ENCODE data around the gene PHACTR1.
"Not testable (repeated sequence)": the region's sequence is repeated elsewhere in the genome, so short reads cannot be mapped to it uniquely, and the experiment has no call there.

Gene PHACTR1

DNA sequence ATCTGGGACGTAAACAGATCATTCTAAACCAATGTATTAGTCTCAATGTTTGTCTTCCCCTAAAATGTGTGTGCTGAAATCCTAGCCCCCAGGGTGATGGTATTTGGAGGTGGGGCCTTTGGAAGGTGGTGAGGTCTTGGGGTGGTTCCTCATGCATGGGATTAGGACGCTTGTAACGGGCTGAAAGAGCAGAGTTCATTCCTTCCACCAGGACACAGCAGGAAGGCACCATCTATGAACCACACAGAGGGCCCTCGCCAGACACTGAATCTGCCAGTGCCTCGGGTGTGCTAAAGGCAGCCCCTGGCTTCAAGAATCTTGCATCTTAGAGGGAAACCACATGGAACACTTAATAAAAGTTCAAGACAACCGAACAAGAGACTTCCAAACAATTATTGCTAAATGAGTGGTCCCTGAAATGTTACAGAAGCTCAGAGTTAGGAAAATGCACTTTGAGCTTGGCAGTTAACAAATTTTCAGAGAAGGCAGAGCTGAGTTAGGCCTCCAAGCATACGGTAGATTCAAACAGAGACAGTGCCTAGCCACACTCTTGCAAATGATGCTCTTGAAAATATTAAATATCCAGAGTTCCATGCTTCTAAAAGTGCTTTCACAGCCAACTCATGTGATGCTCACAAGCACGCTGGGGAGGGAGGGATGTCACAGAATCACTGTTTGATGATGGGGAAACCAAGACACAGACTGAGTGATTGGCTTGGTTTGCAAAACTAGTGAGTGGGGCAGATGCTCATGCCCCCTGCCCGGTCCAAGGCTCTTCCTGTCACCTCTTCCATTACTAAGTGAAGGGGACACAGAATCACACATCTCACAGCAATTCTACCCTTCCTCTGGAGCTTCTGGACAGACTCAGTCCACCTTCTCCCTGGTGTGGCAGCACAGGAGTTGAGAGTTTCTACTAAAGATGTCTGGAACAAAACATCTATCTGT is 584.4 kb downstream of the PHACTR1 start:
- DNase-seq, result no peak

DNA sequence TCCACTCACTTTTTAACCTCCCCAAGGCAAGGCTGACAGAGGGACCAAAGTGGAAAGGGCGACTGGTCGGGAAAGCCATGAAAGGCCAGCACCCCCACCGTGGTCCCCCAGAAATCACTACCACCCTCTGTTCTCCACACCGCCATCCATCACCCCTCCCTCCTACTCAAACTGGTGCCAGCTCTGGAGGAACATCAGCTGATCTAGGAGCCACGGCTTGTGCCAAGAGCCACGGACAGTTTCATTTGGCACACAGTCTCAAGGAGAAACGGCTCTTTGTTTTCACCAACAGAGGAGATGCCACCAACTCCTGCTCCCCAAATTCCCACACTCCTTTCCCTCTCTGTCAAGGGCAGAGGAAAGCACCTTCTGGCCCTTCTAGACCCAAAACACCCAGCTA is 585.7 kb downstream of the PHACTR1 start:
- no peak for DNase-seq

DNA sequence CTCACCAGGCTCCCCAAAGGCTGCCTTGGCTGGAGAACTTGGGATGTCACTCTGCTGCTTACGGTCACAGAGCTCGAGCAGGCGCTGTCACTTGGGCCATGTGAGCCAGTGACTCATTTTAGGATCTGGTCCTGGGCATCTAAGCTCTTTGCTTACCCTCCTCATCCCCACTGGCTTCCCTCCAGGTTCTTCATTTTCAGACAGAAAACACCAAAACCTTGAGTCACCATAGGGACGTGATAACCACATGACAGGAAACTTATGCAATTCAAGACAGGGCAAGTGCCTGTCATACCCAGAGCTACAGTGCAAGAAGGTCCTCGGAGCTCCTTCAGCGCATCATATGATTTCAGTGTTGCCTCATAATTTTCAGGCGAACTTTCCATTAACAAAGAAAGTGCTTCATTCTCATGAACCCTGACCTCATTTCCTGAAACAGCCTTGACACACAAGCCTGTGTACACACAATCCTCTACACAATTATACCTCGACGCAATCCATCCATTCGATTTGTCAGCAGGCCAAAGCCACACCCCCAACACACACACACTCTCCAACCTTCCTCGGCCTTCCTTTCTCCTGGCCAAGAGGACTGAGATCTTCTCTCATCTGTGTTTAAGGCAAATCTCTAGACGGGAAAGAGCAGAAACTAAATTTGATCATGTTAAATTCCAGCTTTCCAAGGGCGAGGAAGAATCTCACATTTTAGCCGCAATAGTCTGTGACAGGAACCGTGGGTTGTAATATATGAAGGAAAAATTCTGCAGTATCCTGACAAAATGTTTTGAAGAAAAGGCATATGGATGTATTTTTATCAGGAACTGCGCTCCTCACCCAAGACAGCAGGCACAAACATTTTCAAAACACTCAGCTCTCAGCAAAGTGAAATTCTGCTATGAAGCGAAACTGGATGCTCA is 586.4 kb downstream of the PHACTR1 start:
- peak; percentile 100 for DNase-seq

DNA sequence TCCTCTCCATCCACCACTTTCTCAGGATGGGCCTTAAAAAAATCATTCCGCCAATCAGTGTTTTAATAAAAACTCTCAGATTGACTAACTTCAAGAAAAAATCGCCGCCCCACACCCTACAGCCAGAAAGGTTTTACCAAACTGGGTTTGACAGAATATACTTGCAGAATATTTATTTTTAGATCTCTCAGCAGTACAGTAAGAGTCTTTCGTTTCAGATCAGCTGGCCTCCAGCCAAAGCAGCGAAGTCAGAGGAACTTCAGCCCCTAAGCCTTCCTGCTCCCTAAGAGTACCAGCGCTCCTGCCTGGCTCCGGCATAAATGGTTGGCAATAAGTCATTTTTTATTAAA is 587.1 kb downstream of the PHACTR1 start:
- no peak for DNase-seq

DNA sequence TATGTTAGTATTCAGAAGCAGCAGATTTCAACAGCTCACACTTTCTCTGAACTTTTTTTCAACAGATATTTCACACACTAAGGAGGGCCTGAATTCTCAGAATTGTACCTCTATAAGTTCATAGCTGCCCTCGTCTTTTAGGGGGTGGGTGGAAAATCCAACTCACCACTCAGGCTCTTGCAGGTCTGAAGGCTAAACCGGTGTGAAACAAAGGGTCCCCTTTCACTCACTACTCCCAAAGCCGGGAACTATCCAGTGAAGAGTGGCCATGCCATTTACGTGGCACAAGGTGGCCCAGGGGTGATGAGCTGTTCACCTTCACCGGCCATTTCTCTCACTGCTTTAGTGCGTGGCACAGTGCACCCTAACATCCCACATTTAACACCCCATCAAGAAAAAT is 587.5 kb downstream of the PHACTR1 start:
- no peak for DNase-seq

DNA sequence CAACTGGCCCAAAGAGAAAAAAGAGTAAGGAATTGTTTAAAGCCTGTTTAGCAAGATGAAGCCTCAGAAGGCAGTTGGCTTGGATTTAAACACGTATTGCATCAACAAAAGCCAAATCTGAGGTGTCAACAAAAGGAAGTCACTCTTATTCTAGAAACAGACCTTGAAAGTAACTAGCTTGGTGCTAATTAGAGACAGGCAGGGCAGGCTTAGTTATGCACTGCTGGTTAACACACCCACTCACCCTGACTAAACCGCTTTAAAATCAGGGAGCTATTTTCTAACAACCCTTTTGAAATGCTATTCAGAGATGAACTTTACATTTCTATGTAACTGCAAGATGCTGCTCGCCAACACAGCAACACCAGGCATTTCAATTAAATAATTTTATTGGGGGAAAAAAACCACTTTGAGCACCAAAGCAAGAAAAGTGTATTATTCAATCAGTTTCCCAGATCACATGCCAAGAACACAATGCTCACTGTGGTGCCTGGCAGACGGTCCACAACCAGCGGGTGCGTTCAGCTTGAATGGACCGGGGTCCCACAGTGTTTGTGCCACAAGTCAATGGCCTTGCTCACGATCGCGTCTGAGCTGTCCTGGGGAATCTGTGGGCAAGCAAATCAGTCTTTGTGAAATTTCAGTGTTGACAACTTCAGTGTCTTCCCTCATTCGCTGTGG is 588.2 kb downstream of the PHACTR1 start:
- no peak for DNase-seq

DNA sequence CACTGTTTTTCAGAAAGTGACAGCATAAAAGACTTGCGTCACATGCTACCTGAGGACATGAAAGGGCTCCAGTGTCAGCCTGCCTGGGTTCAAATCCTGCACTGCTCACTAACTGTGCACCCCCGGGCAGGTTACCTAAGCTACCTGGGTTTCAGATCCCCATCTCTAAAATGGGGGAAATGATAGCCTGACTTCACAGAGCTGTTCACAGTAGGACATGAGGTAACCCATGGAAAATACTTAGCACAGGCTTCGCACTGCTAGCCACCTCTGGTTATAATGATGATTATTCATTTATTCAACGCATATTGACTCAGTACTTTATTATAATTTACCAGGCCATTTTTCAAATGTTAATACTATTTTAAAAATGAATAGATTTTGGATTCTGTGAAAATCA is 588.7 kb downstream of the PHACTR1 start:
- DNase-seq, result no peak

DNA sequence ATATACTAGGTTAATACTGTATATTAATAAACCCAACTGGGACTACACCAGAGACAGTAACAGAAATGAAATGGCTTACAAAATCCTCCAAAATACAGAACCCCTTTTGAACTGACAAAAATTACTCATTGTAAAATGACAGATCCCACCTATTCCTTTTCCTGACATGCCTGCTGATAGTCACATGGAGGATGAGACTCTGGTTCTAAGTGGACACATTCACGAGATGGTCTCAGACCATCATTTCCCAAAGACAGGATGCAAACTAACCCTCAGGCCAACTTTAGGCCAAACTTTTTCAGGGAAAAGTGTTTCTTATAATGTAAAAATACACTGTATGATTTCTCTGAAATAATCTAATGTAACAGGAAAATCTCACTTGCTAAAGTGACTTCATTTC is 589.2 kb downstream of the PHACTR1 start:
- no peak for DNase-seq

DNA sequence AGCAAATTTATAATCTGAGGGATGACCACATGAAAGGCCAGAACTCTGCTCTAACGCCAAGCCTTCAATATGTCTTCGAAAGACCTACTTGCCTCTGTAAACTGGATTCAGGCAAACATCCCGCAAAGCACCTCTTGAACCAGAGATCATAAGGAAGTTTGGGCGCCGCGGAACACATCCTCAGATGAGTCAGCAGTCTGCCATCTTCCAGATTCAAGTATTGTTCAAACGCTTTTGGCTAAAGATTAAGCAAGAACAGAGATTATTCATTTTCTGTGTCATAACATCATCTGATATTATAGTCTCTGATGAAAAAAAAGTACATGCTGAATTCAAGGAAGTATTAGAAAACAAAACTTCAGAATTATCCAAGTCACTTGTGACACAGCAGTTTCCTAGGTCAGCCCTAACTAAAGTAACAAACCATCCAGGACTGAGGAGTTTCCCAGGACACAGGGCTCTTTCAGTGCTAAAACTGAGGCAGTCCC is 591.0 kb downstream of the PHACTR1 start:
- DNase-seq, result no peak

DNA sequence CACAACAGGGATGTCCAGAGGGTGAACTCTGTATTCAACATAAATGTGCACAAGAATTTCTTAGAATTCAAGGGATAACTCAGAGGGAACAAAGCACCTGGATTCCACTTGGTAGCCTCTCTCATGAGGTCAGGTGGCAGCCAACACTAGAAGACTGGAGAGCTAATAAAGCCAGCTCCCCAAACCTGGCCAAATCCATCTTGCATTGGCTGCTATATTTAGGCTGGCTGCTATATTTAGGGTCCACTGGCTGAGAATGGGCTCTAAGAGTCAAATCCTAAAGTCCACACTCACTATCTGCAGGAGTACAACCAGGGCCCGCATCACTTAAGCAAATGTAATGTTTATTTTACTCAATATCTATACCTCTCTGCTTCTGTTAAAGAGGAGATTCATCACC is 591.8 kb downstream of the PHACTR1 start:
- DNase-seq, result no peak

DNA sequence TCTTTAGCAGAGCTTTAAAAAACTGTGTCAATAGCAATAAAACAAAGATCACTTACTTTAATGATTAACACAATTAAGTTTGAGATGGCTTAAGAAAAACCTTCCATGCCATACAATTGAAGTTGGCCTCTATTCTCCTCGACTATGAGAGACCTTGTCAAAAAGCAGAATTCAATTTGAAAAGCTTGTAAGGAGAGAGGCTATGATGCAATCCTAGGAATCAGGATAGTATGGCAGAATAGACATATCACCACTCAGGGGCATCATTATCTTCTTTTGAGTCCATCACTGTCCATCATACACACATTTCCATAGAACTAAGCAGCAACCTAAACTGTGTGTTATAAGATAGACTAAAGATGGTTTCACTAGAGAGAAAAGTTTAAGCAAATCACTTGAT is 594.6 kb downstream of the PHACTR1 start:
- DNase-seq, result no peak

DNA sequence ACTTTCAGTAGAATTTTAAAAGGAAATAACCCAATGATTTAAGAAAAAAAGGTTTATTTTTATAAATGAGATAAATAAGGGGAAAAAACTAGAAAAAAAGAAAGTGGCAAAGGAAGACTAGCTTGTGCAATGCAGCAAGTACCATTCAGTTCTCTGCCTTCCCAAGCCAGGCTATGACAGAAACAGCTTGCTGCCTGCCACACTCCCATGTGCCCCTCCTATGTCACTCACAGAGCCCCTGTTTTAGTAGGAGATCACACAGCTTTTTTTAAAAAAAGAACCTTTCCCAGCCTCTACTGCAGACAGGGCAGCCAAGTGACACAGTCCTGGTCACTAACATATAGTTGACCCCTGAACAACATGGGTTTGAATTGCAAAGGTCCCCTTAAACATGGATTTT is 598.2 kb downstream of the PHACTR1 start:
- no peak for DNase-seq

DNA sequence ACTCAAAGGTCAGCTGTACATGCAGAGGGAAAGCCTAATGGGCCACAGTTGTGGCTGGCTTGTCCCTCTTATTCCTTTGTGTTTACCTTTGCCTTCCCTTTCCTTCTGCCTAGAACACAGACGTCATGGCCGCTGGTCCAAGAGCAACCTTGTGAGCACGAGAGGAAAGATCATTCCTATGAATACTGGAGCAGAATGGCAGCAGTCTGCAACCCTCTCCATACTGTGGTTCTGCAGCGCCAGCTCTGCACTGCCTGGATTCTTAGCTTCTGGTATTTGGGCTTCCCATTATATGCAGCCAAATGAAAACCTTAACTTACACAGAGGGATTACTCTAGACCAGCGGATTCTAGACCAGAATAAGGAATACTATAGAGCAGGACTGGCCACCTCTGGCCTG is 599.3 kb downstream of the PHACTR1 start:
- DNase-seq, result no peak

DNA sequence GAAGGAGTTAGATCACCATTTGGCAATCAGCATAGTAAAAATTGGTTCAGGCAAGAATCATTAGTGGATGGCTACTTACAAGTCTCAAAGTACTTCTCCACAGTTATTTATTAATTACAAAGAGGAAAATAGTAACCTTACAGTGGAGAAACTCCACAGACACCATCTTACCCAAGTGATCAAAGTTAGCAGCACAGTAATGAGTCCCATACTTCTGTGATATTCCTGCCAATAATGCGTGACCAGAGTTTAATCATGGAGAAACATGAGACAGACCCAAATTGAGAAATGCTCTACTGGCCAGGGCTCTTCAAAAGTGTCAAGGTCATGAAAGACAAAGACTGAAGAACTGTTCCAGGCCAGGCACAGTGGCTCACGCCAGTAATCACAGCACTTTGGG is 602.3 kb downstream of the PHACTR1 start:
- no peak for DNase-seq

DNA sequence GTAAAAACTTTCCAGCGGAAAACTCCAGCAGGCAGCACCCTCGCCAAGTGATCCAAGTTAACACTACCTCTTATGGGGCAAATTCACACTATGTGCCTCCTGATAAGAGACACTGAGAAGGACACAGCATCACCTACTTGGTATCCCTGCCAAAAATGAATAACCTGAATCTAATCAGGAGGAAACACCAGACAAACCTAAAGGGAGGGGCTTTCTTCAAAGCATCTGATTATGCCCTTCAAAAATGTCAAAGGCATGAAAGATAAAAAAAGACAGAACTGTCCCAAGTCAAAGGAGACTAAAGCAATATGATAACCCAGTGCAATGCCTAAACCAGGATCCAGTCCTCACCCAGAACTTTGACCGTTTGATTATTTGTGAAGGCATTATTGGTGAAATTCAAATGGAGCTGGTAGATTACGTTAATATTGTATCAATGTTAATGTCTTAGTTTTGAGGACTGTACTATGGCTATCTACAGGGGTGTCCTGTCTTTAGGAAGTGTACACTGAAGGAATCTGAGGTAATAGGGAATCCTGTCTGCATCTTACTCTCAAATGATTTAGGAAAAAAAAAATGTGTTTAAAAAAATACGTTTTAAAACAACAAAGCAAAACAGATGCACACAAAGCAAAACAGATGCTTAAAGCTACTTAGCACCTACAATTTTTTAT is 603.5 kb downstream of the PHACTR1 start:
- no peak for DNase-seq

DNA sequence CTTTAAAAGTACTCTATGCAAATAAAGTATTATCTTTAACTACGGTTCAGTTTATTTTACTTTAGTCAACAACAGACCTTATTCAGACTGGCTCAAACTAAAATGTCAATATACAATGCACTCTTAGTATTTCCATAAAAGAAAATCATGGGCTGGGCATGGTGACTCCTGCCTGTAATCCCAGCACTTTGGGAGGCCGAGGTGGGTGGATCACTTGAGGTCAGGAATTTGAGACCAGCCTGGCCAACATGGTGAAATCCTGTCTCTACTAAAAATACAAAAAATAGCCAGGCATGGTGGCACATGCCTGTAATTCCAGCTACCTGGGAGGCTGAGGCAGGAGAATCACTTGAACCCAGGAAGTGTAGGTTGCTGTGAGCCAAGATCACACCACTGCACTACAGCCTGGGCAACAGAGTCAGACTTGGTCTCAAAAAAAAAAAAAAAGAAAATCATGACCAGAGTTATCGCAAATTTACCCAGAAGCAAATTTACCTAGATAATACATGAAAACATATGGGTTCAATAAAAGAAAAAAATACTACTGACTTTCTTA is 609.5 kb downstream of the PHACTR1 start:
- not testable (repeated sequence) for DNase-seq

DNA sequence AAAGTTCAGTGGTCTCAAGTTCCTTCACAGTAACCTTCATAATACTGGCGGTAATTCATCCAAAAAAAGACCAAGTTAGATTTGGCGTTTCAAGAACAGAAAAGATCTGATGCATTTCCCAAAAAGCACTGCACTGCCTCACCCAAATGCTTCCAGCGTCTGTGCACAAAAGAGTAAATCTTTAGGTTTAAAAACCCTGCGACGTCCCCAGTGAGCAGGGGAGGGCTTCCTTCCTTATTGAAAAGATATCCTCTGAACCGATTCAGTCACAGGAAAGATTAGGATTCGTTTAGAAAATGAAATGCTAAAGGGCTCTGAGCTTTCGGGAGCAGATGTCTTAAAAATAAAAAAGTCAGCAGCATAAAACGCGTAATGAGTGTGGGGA is 611.1 kb downstream of the PHACTR1 start:
- peak in 1 of 2 experiments; percentile 48 for DNase-seq

DNA sequence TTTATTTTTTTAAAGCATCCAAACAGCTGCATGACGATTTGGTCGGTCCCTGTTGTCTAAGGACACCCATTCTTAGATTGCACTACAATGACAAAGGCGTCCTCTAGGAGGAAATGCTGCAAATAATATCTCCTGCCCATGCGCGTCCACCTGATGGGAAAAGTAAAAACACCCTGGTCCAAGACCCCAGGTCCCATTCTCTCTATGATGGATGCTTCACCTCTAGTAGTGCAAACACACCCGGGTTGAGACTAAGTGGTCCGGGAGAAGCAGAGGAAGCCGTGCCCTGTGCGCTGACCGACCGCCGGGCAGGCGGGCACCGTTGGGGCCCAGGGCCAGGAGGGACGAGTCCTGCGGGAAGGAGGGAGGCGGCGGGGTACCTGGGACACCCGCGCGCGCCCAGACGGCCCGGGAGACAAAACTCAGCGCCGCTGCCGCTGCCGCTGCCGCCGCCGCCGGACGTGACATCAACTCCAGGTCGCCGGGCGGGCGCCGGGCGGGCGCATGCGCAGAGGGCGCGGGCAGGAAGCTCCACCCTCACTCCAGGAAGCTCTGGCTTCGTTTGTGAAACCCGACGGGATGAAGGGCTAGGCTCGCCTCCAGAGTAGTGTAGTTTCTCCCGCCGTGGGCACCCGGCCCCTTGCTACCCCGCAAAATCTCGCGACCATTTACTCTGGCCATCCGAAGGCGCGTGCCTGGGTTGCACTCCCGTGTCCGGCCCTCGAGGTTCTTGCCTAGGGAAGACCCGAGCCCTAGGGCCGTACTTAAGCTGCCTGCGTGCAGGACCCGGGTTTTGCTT is 611.7 kb downstream of the PHACTR1 start, which contains the start of gene TBC1D7:
TSS of gene TBC1D7 (minus strand) at position 462 of the 799 bp plus-strand sequence. CDS start 1,639 bp downstream, outside the sequence.
- DNase-seq, result peak; percentile 90 to 91

DNA sequence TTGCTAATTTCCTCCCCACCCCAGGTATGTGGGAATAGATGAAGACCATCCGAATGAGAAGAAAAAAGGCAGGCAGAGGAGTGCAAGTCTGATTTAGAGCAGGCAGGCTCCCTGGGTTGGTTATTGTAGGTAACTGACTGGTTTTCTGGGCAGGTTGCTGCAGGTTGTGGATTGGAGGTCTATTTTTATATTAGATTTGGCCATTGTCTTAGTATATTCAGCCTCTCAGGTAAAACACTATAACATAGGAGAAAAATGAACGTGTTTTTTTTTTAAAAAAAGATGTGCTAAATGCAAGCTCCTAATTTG is 612.3 kb downstream of the PHACTR1 start:
- DNase-seq, result no peak

DNA sequence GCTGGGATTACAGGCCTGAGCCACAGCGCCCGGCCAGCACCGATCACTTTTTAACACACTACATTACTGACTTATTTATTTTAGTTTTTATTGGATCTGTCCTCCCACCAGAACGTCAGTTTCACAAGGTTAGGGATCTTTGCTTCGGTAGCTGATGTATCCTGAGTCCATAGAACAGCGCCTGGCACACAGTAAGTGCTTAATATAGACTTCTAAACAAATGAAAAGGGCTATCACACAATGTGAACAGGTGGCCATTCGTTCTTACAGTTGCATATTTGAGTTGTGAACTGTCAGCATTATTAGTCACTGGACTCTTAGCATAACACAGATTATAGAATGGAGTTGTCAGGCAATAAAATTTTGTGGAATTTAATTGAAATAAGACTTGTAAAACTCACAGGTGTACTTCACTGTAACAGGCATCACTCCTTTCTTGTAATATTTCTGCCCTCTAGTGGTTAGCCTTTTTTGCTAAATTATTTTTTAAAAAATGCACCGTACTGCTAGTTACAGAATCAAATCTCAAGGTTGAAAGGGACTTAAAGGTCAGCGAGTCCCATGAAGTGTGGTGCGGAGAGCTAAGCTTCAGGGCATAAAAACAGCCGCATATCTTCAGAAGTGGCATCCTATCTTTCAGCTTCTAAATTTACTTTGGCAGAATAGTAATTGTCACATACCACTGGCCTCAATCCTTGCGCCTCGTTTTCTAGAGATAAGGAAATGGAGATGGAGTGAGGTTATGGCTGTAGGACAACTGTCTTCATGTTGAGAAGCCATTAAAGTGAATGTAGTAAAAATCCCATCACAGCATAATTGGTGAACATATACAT is 615.2 kb downstream of the PHACTR1 start:
- DNase-seq, result peak; percentile 67 to 78

DNA sequence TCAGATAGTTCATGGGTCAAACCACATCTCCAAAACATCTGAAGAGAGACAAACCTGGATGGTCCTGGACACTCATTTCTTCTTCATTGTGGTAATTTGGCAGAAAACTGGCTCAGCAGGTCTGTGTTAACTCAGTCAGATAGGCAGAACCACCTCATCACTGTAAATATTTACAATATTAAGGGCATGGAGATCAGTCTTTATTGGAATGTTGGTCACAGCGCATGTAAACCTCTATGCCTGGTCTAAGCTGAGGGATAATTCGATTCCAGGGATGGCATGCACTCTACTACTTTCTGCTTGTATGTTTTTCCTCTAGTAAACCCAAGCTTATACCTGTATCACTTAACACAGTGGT is 615.8 kb downstream of the PHACTR1 start:
- DNase-seq, result no peak

All from AML-193 (cell line).